Measurements from ENCODE around the gene KCNJ6.
"Not testable (repeated sequence)": the region's sequence is repeated elsewhere in the genome, so short reads cannot be mapped to it uniquely, and the experiment has no call there.

KCNJ6 gene

GRCh38 chr21:37587203-37587602, 329.1 kb downstream of the KCNJ6 start:
- no peak for DNase-seq (ENCODE audit: low read depth)
- H3K4me3 ChIP-seq (ENCODE audit: low read length) = no peak overlapping the region
- TF ChIP-seq CTCF (IDR thresholded peaks at IDR 0.05; ENCODE audit: insufficient read depth, low read depth, low read length, missing control alignments) = no peak

DNA sequence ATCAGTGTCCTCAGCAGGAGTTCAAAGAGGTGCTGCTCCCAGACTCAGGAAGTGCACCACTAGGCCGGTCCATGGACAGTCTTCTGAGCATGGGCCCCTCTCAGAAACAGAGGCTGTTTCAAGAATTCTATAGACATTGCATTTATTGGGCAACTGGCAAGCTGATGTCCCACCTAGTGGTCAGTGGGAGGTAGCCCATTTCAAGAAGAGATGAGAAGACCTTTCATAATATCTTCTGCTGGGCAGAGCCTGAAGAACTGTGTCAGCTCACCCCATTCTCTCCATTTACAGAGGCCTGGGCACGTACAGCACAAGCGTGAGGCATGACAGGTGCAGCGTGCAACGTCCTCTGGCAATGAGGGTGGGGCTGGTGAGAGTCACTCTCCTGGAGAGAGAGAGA, 333.7 kb downstream of the KCNJ6 start:
- TF ChIP-seq CTCF (IDR thresholded peaks at IDR 0.05; ENCODE audit: insufficient read depth, low read depth, low read length, missing control alignments) = peak; percentile 45
- DNase-seq (ENCODE audit: low read depth) = peak; percentile 34
- no peak overlapping the region for H3K4me3 ChIP-seq (ENCODE audit: low read length)

- no peak for TF ChIP-seq CTCF (IDR thresholded peaks at IDR 0.05; ENCODE audit: insufficient read depth, low read depth, low read length, missing control alignments)
- no peak for DNase-seq (ENCODE audit: low read depth)
These were observed 335.6 kb downstream of the KCNJ6 start for GRCh38 chr21:37580666-37581065.

GRCh38 chr21:37579356-37579755, 336.9 kb downstream of the KCNJ6 start:
- no peak for TF ChIP-seq CTCF (IDR thresholded peaks at IDR 0.05; ENCODE audit: insufficient read depth, low read depth, low read length, missing control alignments)

More at GRCh38 chr21:37580666-37581065, 335.6 kb downstream of the KCNJ6 start:
- H3K4me3 ChIP-seq (ENCODE audit: low read length) = no peak overlapping the region

DNA sequence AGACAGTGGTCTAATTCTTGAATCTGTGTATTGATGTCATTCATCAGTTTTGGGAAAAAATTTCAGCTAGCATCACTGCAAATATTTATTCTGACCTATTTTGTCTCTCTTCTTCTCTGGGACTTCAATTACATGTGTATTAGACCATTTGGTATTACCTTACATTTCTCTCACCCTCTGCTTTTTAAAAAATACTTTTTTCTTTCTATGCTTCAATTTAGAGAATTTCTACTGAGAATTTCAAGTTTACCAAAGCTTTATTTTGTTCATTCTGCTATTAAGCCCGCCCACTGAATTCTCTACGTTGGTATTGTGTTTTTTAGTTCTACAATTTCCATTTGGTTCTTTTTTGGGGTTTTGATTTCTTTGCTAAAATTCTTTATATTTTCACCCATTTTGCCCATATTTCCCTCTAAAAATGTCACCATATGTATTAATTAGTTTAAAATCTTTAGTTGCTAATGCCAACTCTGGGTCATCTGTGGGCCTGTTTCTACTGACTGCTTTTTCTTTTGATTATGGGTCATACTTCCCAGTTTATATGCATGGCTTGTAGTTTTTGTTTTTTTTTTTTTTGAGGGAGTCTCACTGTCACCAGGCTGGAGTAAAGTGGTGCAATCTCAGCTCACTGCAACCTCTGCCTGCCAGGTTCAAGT, 337.7 kb downstream of the KCNJ6 start:
- no peak overlapping the region for H3K4me3 ChIP-seq (ENCODE audit: low read length)
- no peak for DNase-seq (ENCODE audit: low read depth)
- TF ChIP-seq CTCF (IDR thresholded peaks at IDR 0.05; ENCODE audit: insufficient read depth, low read depth, low read length, missing control alignments) = no peak

More at GRCh38 chr21:37579356-37579755, 336.9 kb downstream of the KCNJ6 start:
- peak; percentile 18 for DNase-seq (ENCODE audit: low read depth)
- no peak overlapping the region for H3K4me3 ChIP-seq (ENCODE audit: low read length)

- DNase-seq (ENCODE audit: low read depth); H3K4me3 ChIP-seq (ENCODE audit: low read length): not testable (repeated sequence)
These were observed 339.3 kb downstream of the KCNJ6 start for GRCh38 chr21:37576929-37577328.

DNA sequence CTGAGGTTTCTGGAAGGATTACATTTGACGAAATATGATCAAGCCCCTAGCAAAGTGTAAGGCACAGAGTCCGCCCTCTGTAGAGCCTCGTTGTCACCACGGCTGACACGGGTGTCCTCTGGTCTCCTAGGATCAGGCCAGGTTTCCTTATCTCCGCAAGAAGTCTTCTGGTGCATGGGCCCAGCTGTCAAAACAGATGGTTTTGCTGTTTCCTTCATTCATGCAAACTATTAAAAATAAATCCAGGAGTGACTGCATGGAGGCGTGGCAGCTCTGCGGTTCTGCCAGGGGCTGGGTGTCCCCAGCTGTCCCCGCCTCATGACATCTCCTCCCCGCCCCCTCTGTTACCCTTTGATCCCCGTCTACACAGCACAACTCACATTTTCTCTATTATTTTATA, 340.7 kb downstream of the KCNJ6 start:
- no peak for TF ChIP-seq CTCF (IDR thresholded peaks at IDR 0.05; ENCODE audit: insufficient read depth, low read depth, low read length, missing control alignments)
- H3K4me3 ChIP-seq (ENCODE audit: low read length) = no peak overlapping the region

More for the DNA sequence above, 340.7 kb downstream of the KCNJ6 start:
- DNase-seq (ENCODE audit: low read depth) = no peak

All from epithelial cell of esophagus (primary cell).